GM19455 (cell line): ENCODE measurements around the gene C4orf33.
"Not testable (repeated sequence)": the region's sequence is repeated elsewhere in the genome, so short reads cannot be mapped to it uniquely, and the experiment has no call there.

Experiments used
- ATAC-seq: cut with Tn5 transposase; IDR thresholded peaks from one replicate; pipeline ENCODE4 v1.9.1; 2021; ENCODE audit not compliant: unreplicated experiment

Gene C4orf33

GRCh38 chr4:129095811-129096454 is at the start of gene C4orf33:
Gene C4orf33 (plus strand): TSS chr4:129096152. CDS start chr4:129102611, 6,459 bp downstream.
- ATAC-seq: peak; percentile 47

GRCh38 chr4:129059028-129059427 is 36.9 kb upstream of the C4orf33 start:
- no peak for ATAC-seq

- no peak for ATAC-seq
Measured at GRCh38 chr4:129062580-129062979, 33.4 kb upstream of the C4orf33 start.

- ATAC-seq: no peak
Measured at GRCh38 chr4:129063640-129064039, 32.3 kb upstream of the C4orf33 start.

- ATAC-seq: no peak
Measured at GRCh38 chr4:129064717-129065116, 31.2 kb upstream of the C4orf33 start.

GRCh38 chr4:129069537-129069936 is 26.4 kb upstream of the C4orf33 start:
- ATAC-seq: not testable (repeated sequence)

GRCh38 chr4:129077326-129077725 is 18.6 kb upstream of the C4orf33 start:
- no peak for ATAC-seq

- ATAC-seq: no peak
Measured at GRCh38 chr4:129080129-129080528, 15.8 kb upstream of the C4orf33 start.

- no peak for ATAC-seq
Measured at GRCh38 chr4:129082302-129082701, 13.7 kb upstream of the C4orf33 start.

- no peak for ATAC-seq
Measured at GRCh38 chr4:129085472-129085871, 10.5 kb upstream of the C4orf33 start.

- ATAC-seq: no peak
Measured at GRCh38 chr4:129087516-129087915, 8.4 kb upstream of the C4orf33 start.

GRCh38 chr4:129092631-129093190 is 3.2 kb upstream of the C4orf33 start:
- ATAC-seq: no peak

GRCh38 chr4:129093191-129093920 is 2.6 kb upstream of the C4orf33 start, which contains the start of gene SCLT1:
Gene SCLT1 (minus strand): TSS chr4:129093539. CDS start chr4:129093103, 436 bp downstream.
- ATAC-seq: peak; percentile 94

GRCh38 chr4:129094347-129094746 is 1.6 kb upstream of the C4orf33 start:
- no peak for ATAC-seq

GRCh38 chr4:129098531-129099001 is 2.6 kb downstream of the C4orf33 start:
- no peak for ATAC-seq

GRCh38 chr4:129109965-129110824 is 14.2 kb downstream of the C4orf33 start:
- no peak for ATAC-seq

GRCh38 chr4:129110931-129111330 is 15.0 kb downstream of the C4orf33 start:
- ATAC-seq: no peak

- ATAC-seq: no peak
Measured at GRCh38 chr4:129111919-129112318, 16.0 kb downstream of the C4orf33 start.

GRCh38 chr4:129113434-129113833 is 17.5 kb downstream of the C4orf33 start:
- no peak for ATAC-seq

GRCh38 chr4:129113919-129114318 is 18.0 kb downstream of the C4orf33 start:
- no peak for ATAC-seq

- no peak for ATAC-seq
Measured at GRCh38 chr4:129117705-129118104, 21.8 kb downstream of the C4orf33 start.
